GM19240 (cell line): ENCODE results near the gene RNF11.

Source experiments
- DNase-seq: peaks from one replicate; pipeline ENCODE4 v3.0.0; 2011; ENCODE audit warnings: low spot score; ENCODE audit not compliant: insufficient read length

Gene RNF11

DNA sequence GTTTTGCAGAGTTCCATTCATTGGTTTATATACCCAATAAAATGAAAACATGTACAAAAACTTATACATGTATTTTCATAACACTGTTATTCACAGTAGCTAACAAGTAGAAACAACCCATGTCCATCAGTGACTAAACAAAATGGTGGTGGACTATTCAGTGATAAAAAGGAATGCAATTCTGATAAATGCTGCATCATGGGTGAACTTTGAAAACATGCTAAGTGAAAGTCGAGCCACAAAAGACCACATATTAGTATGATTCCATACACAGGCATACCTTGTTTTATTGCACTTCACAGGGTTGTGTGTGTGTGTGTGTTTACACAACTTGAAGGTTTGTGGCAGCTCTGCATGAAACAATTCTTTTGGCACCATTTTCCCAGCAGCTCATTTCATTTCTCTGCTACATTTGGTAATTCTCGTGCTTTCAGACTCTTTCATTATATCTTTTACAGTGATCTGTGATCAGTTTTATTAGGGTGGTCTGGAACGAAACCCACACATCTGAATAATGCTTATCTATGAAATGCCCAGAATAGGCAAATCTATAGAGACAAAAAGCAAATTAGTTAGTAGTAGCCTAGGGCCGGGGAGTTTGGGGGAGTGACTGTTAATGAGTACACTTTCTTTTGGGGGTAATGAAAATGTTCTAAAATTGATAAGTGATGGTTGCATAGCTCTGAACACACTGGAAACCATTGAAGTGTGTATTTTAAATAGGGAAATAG lies 27.2 kb downstream of the RNF11 start:
- DNase-seq = no peak

DNA sequence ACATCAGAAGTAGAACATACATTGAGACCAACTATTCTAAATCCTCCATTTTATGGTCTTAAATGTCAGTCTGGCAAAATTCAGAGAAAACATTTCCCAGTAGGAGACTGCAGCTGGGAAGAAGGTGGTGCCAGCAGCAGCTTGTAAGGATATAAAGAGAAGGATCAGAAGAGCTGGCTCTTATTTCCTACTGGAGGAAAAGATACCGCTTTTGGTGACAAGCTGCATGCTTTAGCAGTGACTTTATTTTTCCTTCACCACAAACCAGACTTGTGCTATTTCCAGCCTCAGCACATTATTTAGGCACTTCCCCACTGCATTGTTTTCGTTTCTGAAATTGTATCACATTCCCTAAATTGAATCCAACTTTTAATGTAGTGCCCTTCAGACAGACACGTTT lies 28.4 kb downstream of the RNF11 start:
- DNase-seq = no peak

DNA sequence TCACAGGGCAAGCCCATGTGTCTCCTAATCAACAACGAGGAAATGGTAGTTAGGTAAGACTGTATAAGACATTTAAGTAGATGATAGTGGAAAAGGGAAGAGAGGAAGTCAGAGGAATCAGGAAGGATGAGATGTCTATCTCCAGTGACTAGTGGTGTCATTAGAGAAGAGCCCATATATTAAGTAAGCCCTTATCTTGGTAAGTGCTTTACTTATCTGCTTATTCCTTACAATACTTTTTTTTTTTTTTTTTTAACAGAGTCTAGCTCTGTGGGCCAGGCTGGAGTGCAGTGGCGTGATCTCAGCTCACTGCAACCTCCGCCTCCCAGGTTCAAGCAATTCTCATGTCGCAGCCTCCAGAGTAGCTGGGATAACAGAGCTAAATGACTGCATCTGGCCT lies 29.5 kb downstream of the RNF11 start:
- no peak for DNase-seq

DNA sequence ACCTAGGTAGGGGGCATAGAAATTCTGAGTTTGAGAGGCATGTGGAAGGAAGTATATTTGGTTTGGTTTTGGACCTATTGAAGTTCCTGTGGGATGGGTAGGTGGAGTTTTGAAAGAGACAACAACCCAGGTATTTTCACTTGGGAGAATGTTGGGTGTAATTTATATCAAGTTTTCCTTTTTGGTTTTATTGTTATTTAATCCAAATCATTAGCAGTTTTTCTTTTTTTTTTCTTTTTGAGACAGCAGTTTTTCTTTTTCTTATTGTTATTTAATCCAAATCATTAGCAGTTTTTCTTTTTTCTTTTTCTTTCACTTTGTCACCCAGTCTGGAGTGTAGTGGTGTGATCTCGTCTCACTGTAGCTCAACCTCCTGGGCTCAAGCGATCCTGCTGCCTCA lies 30.1 kb downstream of the RNF11 start:
- no peak for DNase-seq

DNA sequence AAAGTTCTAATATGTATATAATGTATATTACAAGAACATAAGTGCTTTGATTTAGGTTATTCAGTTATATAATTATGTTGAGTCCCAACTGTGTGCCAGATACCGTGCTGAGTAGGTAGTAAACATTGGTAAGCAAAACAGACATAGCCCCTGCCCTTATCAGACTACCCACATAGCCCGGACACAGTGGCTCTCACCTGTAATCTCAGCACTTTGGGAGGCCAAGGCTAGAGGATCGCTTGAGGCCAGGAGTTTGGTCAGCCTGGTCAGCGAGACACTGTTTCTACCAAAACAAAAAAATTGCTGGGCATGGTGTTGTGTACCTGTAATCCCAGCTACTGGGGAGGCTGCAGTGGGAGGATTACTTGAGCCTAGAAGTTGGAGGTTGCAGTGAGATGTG lies 30.7 kb downstream of the RNF11 start:
- DNase-seq = no peak

DNA sequence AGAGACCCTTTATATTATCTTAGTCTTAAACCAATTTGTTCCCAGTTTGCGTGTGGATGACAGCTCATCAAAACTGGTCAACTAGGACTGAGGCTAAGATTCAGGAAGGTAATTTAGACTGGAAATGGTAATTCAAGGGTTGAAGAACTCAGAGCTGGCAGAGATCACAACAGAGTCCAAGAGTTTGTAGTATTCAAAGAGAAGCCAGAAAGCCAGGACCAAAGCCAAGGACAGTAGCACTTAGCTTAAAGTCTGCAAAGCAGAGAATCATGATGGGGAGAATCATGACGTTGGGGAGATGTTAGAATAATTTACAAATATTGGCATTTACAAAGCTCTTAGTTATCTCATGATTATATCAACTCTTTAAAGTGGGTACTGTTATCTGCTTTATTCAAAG lies 32.6 kb downstream of the RNF11 start:
- no peak for DNase-seq

DNA sequence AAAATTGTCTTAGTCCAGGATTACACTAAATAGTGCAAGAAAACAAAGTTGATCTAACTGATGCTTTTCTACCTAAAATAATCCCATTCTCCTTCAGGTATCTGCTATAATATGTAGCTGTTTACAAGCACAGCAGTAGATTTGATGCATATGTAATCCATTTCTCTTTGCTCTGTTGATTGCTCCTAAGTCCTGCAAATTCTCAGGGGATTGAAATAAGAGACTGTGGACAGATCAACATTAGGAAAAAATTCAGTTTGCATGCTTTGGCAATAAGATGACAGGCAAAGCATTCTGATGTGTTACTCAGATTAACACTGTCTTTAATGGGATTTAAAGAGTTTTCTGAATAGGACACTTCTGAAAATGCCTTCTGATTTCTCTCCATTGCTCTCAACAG lies 34.7 kb downstream of the RNF11 start:
- no peak for DNase-seq

DNA sequence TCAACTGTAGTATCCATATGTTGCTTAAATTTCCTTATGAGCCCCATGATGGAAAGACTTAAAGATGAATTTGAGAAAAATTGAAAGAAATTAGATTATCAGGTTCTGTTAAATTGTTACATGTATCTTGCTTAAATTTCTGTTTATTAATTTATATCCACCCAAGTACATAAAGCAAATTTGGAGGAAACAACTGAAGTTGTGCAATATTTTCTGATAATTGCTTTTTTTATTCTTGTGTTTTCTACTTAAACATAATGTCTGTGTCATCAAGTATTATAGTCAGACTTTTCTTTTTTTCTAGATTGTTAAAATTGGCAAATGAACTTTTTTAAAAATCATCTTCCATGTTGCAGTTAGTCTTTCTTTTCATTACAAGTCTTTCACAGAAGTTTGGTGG lies 36.8 kb downstream of the RNF11 start:
- no peak for DNase-seq

DNA sequence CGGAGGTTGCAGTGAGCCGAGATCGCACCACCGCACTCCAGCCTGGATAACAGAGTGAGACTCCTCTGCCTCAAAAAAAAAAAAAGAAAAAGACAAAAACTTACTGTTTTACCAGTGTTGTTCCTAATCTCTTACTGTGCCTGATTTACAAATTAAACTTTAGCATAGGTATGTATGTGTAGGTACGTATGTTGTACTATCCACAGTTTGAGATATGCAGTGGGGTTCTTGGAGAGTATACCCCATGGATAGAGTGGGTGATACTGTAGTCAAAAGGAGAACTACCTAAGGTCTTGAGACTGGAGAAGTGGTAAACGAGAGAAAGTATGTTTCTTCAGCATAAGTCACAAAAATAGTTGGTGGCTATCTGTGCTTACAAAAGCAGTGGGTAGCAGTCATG lies 38.6 kb downstream of the RNF11 start:
- no peak for DNase-seq

DNA sequence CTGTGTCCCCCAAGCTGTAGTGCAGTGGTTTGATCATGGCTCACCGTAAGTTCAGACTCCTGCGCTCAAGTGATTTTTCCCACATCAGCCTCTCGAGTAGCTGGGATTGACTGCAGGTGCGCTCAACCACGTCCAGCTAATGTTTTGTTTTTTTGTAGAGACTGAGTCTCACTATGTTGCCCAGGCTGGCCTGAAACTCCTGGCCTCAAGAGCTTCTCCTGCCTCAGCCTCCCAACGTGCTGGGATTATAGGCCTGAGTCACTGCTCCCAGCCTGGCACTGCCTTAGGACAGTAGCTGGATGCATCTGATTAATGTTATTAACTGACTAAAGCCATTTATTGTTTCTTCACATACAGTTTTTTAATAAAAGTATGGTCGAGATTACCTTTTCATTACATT lies 40.2 kb downstream of the RNF11 start:
- DNase-seq = no peak

DNA sequence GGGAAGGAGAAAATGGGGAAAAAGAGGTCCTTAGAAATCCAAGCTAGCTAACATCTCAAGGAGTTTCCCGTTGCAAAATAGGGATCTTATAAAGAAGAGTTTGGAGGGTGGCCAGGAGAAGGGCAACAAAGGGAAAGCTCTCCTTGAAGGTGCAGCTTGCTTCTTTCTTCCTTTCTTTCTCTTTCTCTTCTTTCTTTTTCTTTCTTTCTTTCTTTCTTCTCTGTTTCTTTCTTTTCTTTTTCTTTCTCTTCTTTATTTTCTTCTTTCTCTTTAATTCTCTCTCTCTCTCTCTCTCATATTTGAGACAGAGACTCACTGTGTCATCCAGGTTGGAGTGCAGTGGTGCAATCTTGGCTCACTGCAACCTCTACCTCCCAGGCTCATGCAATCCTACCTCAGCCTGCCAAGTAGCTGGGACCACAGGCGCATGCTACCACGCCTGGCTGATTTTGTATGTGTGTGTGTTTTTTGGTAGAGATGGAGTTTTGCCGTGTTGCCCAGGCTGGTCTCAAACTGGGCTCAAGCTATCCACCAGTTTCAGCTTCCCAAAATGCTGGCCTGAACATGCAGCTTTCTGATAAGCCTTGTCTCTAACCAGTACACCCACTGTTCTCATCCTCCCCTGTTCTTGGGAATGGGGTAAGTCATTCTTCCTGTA lies 44.4 kb downstream of the RNF11 start:
- no peak for DNase-seq

DNA sequence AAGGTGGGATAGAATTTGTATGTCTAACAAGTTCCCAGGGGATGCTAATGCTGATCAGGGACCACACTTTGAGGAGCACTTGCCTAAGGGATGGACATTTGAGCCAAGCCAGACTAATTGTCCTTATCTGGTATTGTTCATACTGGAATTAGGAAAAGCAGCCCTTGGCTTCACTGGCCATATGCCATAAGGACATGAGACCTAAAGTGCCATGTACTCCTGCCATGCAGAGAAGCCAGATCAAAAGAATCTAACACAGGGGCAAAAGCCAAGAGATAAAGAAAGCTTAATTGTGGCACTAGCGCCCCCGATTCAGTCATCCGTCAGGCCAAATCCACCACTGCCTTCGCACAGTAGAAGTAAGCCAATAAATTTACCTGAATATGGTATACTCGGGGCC lies 45.7 kb downstream of the RNF11 start:
- DNase-seq = no peak

DNA sequence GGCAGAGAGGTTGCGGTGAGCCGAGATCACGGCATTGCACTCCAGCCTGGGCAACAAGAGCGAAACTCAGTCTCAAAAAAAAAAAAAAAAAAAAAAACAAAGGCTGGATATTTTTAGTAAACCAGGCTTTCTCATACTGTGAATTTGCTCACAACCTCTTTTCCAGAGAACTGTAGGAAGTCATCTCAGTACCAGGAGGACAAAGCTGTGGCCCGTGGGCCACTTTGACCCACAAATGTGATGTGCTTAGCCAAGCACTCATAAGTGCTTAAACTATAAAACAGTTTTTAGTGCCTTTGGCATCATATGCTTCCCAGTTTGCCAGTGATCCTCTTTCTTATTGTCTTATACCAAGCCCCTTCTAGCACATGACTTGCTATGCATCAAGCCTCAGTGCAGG lies 46.5 kb downstream of the RNF11 start:
- DNase-seq = no peak

DNA sequence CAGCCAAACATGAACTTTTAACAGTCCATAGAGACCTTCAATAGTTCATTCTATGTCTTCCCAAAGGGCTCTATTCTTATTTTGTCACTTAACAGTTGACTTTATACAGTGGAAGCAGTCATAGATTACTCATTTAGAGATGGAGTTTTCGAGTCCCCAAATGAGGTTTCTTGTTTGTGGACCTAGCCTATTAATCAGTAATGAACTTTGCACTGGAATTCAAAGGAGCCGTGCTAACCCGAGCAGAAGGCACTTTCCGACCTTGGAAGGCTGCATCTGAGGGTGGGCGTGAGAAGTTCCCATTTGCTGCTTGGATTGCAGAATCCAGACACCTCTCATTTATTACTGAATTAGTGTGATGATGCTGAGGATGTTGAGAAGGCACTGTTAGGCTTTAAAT lies 47.9 kb downstream of the RNF11 start:
- no peak for DNase-seq

DNA sequence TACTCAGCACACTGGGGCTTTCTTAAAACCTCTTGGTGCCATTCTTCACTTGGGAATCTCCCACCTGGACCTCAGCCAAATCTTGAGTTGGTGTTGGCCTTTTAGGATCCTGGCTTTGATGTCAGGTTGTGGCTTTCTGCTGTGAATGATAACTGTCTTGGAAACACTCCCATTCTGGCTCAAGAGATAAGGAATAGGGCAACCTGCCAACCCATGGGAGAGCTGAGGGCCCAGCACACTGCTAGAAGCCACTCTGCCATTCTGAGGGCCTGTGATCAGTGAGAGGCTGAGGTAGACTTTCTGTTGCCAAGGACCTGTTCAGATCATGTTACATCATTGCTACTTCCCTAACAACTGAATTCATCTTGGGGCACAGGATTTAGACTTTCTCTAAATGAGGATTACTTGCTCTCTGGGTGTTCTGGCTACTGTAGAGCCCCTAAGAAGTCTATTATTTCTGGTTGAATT lies 48.4 kb downstream of the RNF11 start:
- DNase-seq = no peak

DNA sequence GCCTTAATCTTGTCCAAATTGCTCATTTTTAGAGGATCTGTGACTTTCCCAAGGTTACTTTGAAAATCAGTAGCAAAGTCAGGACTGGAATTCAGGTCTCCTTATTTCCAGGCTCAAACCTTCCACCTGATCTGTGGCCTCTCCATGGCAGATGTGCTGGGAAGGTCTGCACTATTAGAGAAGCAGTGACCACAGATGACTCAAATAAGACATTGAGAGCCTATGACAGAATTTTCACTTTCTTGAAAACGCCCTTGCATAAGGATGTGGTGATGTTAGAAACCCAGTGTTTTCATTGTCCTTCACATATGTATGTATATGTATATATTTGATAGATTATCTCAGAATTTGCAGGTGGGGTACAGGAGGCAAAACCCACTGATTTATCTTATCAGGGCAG lies 49.0 kb downstream of the RNF11 start:
- DNase-seq = peak; percentile 62

DNA sequence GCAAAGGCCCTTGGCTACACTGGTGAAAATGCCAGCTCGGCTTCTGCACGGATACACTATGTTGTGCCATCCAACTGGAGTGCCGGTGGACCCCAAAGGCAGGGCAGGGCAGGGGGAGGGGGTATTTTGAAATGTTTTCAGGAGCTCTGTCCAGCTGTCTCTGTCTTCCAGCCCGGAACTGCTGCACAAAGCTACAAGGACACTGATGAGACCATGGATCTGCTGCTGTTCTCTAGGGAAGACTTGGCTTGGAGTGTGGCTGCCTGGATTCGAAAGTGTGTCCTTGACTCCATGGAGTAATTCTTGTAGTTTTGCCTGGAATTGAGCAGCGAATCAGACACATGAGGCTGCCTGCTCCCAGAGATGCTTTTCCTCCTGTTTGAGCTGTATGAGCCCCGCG lies 51.9 kb downstream of the RNF11 start:
- no peak for DNase-seq

DNA sequence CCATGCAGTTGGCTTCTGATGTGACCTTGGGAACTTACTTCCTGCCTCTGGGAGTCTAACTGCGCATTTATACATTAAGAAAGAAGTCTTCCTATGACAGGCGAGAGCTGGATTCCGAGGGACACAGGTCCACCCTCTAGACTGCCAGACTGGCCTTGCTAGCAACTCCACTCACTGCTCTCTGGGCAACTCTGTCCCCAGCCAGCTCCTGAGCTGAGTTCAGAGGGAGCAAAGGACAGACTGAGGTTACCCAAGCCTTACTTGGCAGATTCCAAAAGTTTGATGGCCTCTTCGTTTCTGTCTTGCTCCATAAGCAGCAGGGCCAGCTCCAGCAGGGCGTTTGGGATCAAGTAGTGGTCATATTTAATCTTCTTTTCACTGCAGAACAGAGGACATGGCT lies 52.5 kb downstream of the RNF11 start:
- no peak for DNase-seq

DNA sequence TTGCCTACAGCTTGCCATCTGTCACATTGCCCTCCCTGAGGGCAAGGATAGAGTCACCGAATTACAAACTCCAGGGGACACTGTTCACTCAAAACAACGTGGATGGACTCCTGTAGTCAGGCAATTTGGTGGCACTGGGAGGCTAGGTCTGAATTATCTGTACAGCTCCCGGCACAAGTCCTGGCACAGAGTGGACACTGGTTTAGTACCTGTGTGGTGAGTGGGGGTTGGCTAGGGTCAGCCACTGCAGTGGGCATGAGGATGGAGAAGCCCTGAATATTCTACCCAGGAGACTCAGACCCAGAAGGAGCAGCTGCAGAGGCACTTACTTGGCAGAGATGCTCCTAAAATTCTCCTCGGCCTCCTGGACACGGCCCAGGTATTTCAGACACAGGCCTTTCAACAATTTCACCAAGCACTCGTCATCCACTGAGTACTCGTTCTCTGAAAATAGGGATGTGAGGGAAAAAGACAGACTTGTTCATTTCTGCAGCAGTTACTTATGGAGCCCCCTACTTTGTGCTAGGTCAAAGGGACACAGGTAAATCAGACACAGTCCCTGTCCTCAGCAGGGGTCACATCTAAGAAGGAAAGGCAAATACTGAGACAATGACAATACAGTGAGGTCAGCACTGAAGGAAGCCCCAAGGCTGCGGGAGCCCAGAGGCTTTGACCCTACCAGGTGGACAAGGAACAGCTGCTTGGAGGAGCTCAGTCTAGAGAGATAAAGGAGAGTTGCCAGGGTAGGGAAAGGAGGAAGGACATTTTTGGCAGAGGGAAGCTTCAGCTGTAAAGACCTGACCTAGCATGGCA lies 53.8 kb downstream of the RNF11 start:
- no peak for DNase-seq

DNA sequence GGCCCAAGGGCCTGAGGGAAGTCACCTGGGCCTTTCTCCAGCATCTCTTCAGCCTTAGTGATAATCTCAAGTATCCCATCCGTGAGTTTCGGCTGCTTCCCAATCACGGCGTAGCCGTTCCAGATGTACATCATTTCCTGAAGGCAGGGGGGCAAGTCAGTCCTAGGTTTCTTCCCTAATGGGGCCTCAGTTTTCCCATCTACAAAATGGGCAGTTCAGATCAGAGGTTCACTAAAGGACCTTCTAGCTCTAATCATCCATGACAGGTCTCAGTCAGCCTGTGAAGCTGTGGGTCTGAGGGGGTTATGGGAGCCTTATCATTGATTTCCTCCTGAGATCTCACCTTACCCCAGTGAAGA lies 54.4 kb downstream of the RNF11 start:
- no peak for DNase-seq

DNA sequence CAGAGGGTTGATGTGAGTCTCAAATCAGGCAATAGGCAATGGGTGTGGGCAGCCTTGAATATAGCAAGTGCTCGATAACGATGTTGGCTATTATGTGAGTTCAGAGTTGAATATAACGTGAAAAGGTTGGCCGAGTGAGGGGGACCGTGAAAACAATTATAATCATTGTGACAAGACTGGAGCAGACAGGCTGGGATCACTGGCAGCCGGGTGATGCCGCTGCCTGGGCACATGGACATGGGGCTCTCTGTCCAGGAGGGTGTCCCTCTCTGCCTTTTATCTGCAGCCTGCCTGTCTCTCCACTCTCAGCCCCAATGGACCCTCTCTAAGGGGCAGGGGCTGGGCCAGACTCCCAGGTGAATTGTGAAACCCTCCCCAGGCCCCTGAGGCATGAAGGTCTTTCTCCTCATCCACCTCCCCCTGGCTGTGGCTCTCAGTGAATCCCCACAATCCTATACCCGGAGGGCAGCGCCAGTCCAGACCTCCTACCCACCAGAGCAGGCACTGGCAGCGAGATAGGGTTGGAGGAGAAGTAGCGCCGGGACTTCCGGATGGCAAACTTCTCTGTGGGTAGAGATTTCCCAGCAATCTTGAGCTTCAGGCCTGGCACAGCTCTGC lies 57.9 kb downstream of the RNF11 start:
- no peak for DNase-seq

DNA sequence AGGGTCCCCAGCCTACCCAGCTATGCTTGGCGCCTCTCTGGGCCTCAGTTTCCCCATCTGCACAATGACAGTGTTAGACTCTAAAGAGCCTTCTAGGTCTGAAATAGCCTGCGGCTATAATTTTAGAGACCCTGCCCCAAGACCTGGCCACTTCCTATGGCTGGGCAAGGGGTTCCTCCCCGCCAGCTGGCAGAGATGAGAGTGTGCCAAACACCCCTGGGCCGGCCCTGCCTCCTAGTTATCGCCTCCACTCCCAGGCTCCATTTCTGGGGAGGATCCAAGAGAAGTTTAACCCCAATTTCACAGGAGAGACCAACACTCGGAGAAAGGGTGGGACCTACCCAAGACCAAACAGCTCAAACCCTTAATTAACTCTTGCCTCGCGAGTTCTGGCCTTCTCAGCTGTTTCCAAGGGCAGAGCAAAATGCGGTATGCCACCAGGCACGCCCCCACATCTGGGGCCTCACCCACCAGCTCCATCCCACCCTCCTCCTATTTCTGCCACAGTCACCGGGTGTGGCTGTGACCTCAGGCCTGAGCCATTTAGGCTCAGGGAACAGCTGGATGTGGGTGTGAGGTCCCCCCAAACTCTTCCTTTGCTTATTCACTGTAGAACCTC lies 58.6 kb downstream of the RNF11 start:
- DNase-seq = no peak
